ENCODE results near the gene RASL11A.
"Not testable (repeated sequence)": the region's sequence is repeated elsewhere in the genome, so short reads cannot be mapped to it uniquely, and the experiment has no call there.

RASL11A gene

GRCh38 chr13:27300406-27300805, 29.8 kb downstream of the RASL11A start:
- DNase-seq (ENCODE audit: low read depth) = not testable (repeated sequence)

- DNase-seq (ENCODE audit: low read depth) = no peak
Observed at GRCh38 chr13:27300941-27301586, 30.4 kb downstream of the RASL11A start.

- no peak for DNase-seq (ENCODE audit: low read depth)
Observed at GRCh38 chr13:27302643-27303262, 32.1 kb downstream of the RASL11A start.

DNA sequence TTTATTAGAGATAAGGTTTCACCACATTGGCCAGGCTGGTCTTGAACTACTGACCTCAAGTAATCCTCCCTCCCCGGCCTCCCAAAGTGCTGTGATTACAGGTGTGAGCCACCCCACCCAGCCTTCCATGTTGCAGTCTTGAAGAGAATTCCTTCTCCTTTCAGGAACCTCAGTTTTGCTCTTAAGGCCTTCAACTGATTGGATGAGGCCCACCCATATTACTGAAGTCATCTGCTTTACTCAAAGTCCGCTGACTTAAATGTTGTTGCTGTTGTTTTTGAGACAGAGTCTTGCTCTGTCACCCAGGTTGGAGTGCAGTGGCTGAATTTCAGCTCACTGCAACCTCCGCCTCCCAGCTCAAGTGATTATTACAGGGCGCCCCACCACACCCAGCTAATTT, 33.5 kb downstream of the RASL11A start:
- no peak for DNase-seq (ENCODE audit: low read depth)

GRCh38 chr13:27304611-27305010, 34.0 kb downstream of the RASL11A start:
- DNase-seq (ENCODE audit: low read depth) = no peak

GRCh38 chr13:27306364-27306763, 35.7 kb downstream of the RASL11A start:
- DNase-seq (ENCODE audit: low read depth) = no peak

DNA sequence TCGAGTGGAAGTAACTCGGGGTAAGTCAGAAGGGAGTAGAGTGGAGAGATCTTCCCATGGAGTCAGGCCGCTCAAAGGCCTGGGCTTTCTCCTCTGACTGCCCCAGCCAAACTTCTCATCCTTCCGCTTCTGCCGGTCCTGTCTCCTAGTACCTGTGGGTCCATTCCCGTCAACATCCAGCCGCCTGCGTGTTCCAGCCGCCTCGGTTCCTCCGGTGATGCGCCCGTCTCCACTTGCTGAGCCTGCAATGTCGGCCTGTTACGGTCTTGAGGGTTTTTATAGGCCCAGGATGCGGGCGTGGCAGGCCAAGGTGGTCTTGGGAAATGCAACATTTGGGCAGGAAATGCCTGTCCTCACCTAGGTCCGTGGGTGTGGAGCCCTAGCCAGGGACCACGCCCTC, 38.3 kb downstream of the RASL11A start:
- DNase-seq (ENCODE audit: low read depth) = no peak

DNA sequence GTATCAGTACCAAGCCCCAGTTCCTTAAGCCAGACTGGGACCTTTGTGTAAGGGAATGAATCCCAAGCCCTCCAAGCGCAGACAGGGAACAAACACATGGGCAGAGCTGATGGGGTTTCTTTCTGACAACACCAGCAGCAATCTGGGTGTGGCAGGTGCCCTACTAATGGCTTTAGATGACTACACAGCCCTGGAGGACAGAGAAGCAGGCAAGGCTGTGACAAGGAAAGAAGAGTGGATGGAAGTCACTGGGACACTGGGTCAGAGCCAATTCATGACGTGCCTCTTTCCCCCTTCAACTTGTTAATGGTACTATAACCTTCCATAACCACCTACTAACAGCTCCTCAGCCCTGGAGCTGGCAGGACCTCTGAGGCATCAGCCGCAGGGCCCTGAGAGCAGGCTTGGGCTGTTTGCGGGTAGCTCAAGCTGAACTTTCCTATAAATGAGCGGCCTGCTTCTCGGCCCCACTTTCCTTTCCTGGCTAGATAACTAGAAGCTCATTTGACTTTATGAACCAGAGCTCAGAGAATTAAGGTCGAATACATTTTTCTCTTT, 38.9 kb downstream of the RASL11A start:
- no peak for DNase-seq (ENCODE audit: low read depth)

- no peak for DNase-seq (ENCODE audit: low read depth)
Observed at GRCh38 chr13:27309967-27310598, 39.5 kb downstream of the RASL11A start.

- no peak for DNase-seq (ENCODE audit: low read depth)
Observed at GRCh38 chr13:27310946-27311345, 40.3 kb downstream of the RASL11A start.

DNA sequence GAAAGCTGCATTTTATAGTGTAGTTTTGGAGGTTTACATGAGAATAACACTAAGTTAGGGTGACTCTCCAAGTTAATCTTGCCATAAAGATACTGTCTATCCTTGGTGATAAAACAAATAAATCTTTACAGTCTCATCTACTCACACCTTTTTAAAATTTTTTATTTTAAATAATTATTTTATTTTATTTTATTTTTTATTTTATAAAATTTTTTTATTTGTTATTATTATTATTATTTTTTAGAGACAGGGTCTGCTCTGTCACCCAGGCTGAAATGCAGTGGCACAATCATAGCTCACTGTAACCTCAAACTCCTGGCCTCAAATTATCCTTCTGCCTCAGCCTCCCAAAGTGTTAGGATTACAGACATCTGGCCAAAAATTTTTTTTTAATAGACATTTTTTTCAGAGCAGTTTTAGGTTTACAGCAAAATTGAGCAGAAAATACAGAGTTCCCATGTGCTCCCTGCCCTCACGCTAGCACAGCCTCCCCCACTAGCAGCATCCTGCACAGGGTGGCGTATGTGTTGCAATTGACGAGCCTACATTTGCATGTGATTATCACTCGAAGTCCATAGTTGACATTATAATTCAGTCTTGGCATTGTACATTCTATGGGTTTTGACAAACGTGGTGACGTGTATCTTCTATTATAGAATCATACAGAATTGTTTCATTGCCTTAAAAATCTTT, 41.0 kb downstream of the RASL11A start:
- no peak for DNase-seq (ENCODE audit: low read depth)

DNA sequence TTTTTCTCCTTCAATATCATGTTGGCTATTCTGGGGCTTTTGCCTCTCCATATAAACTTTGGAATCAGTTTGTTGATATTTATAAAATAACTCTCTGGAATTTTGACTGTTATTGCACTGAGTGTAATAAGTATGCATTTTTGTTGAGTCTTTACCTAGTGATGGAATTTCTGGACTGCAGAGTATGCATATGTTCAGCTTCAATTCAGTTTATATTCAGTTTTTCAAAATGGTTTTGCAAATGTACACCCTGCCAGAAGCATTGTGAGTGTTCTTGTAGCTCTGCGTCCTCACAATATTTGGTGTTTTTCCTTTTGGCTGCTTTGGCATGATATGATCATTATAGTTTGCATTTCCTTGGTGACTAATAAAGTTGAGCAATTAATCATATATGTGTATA, 43.1 kb downstream of the RASL11A start:
- DNase-seq (ENCODE audit: low read depth) = no peak

- DNase-seq (ENCODE audit: low read depth) = no peak
Observed at GRCh38 chr13:27319404-27319803, 48.8 kb downstream of the RASL11A start.

DNA sequence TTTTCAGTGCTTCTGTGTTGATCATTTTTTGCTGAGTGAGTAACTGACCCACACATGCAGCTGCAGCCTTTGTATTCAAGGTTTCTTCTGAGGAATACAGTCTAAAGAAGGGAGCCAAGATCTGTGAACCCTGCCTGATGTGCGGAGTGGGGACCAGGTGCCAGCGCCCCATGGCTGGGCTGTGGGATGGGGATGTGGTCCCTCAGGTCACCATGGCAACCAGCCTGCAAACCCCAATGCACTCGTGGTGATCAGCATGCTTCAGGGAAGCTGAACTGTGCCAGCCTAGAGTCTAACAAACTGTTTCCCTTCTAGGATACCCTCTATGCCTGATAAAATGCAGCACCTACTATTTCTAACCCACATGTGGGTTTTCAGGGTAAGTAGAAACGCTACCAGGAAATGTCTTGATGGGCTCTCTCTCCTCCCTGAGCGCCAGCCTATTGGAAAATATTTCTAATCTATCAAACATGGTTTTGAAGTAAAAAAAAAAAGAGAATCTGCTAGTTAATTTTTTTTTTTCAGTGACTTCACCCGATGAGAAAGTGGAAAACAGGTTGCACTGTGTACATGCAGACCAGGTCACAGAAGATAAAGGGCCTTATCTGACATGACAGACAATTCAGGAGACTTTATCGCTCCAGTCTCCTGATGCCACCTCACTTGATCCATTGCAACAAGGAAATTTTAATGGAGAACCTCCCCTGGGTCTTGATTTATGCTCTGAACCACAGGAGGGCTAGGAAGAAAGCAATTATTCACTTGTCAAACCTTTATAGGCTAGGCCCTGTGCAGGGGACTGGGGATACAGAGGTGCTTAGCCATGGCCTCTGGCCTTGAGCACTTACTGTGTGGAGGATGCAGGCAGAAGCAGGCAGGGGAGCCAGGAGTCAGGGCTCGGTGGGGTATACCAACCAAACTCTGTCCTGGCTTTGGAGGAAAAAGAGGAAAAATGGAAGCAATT, 51.1 kb downstream of the RASL11A start:
- no peak for DNase-seq (ENCODE audit: low read depth)

GRCh38 chr13:27322443-27322842, 51.8 kb downstream of the RASL11A start:
- DNase-seq (ENCODE audit: low read depth) = not testable (repeated sequence)
